Fibroblast of lung (primary cell): ENCODE results near the gene TARS3. TPM values are rescaled to one million over a fixed set of nuclear protein-coding genes. Genes with fewer than 3 reads are reported as not detected.

Experiments used
- DNase-seq, 2 donors: peaks; one replicate each; pipeline versions ENCODE4 v3.0.0 to v3.0.0-alpha.2; 2010; ENCODE audit warnings: low read depth in 2 of 2
- H2AFZ ChIP-seq: 2 replicates; pipeline ENCODE4 v1.5.1; 2012; ENCODE audit warnings: low read length, control low read depth, inconsistent platforms
- H3K27ac ChIP-seq: 2 replicates; pipeline ENCODE4 v1.5.1; 2011; ENCODE audit warnings: low read length, control low read depth; ENCODE audit not compliant: insufficient read depth
- H3K27me3 ChIP-seq: 2 replicates; pipeline ENCODE4 v1.5.1; 2011; ENCODE audit warnings: mild to moderate bottlenecking, low read length; ENCODE audit not compliant: control insufficient read depth, insufficient read depth
- H3K36me3 ChIP-seq: 2 replicates; pipeline ENCODE4 v1.5.1; 2011; ENCODE audit warnings: low read length; ENCODE audit not compliant: control insufficient read depth, insufficient read depth
- H3K4me1 ChIP-seq: 2 replicates; pipeline ENCODE4 v1.5.1; 2011; ENCODE audit warnings: low read length; ENCODE audit not compliant: control insufficient read depth, insufficient read depth; ENCODE audit errors: extremely low read depth
- H3K4me2 ChIP-seq: 2 replicates; pipeline ENCODE4 v1.5.1; 2011; ENCODE audit warnings: low read length, control low read depth; ENCODE audit not compliant: insufficient read depth; ENCODE audit errors: extremely low read depth
- H3K4me3 ChIP-seq, 4 experiments: fragments of 200-600 bp in 1 of 4; sonication (generic) in 1 of 4; replicated peaks in 1 of 4; 2 replicates each; pipeline ENCODE4 v1.5.1; 2011 to 2016; ENCODE audit warnings: low read length in 4 of 4, low read depth in 3 of 4, mild to moderate bottlenecking in 3 of 4, control low read depth in 2 of 4, inconsistent platforms in 1 of 4, mixed read lengths in 1 of 4; ENCODE audit not compliant: insufficient read depth in 1 of 4; ENCODE audit errors: control extremely low read depth in 1 of 4
- H3K79me2 ChIP-seq: 2 replicates; pipeline ENCODE4 v1.5.1; 2012; ENCODE audit warnings: mild to moderate bottlenecking, low read length, inconsistent platforms; ENCODE audit not compliant: control insufficient read depth, insufficient read depth
- H3K9ac ChIP-seq: 2 replicates; pipeline ENCODE4 v1.5.1; 2011; ENCODE audit warnings: mild to moderate bottlenecking, low read length, control low read depth; ENCODE audit not compliant: insufficient read depth
- H3K9me3 ChIP-seq: 2 replicates; pipeline ENCODE4 v1.5.1; 2012; ENCODE audit warnings: low read depth, low read length; ENCODE audit not compliant: control insufficient read depth, insufficient read depth
- H4K20me1 ChIP-seq: 2 replicates; pipeline ENCODE4 v1.5.1; 2011; ENCODE audit warnings: low read length; ENCODE audit not compliant: control insufficient read depth, insufficient read depth; ENCODE audit errors: extremely low read depth
- CTCF ChIP-seq, 2 donors: IDR thresholded peaks in 1 of 2; conservative IDR thresholded peaks in 1 of 2; 1 replicate in 1 of 2; 2 replicates in 1 of 2; pipeline ENCODE4 v1.5.1; 2011 to 2012; ENCODE audit warnings: low read length in 2 of 2, control low read depth in 1 of 2, inconsistent platforms in 1 of 2, low read depth in 1 of 2, mild to moderate bottlenecking in 1 of 2
- EZH2 ChIP-seq: IDR thresholded peaks from 2 replicates; pipeline ENCODE4 v1.5.1; 2012; ENCODE audit warnings: low read length, control low read depth, mild to moderate bottlenecking; ENCODE audit errors: missing control alignments
- polyA plus RNA-seq, 2 donors: library from polyadenylated mRNA; depleted of rRNA in 1 of 2; stranded (reverse) in 1 of 2; unstranded in 1 of 2; fragments of >200 nt; gene quantifications; 2 replicates each; pipeline ENCODE4 v1.2.1, GENCODE V29; 2011 to 2012; ENCODE audit warnings: missing spikeins in 1 of 2
- total RNA-seq: library from RNA; depleted of rRNA; stranded (reverse); fragments of >200 nt; gene quantifications from 2 replicates; pipeline ENCODE4 v1.2.1, GENCODE V29; 2014

The TARS3 gene
- total and polyA plus RNA-seq, 2 donors (not counting 1 experiment from before 2014, with no cell fraction given): 4.3 to 23.3 TPM

GRCh38 chr15:101637919-101638318 lies 86.4 kb downstream of the TARS3 start:
- no peak for DNase-seq
- H3K9ac ChIP-seq: no peak overlapping the region
- H3K4me3 ChIP-seq: no peak overlapping the region
- no peaks in the 10 kb centered on the region for H3K9me3 ChIP-seq
- H3K4me1 ChIP-seq: peaks cover 2% of the 10 kb centered on the region
- H3K79me2 ChIP-seq: no peaks in the 10 kb centered on the region
- no peak overlapping the region for H3K27ac ChIP-seq
- no peak overlapping the region for H2AFZ ChIP-seq
- H4K20me1 ChIP-seq: no peaks in the 10 kb centered on the region
- H3K36me3 ChIP-seq: peaks cover 5% of the 10 kb centered on the region
- no peak overlapping the region for H3K4me2 ChIP-seq
- TF ChIP-seq CTCF (conservative IDR thresholded peaks at IDR 0.05 in 1 of 2, IDR thresholded peaks at IDR 0.05 in 1 of 2; ENCODE audit: low read depth in 1 of 2, low read length in 2 of 2) (no peak), EZH2 (no peak)
- H3K27me3 ChIP-seq: no peaks in the 10 kb centered on the region

GRCh38 chr15:101637516-101637915 lies 86.8 kb downstream of the TARS3 start:
- peak in 1 of 2 donors; percentile 58 for DNase-seq

GRCh38 chr15:101637038-101637437 lies 87.2 kb downstream of the TARS3 start:
- H3K4me1 ChIP-seq: peaks cover 2% of the 10 kb centered on the region
- no peak overlapping the region for H3K27ac ChIP-seq
- no peak overlapping the region for H3K9ac ChIP-seq
- no peaks in the 10 kb centered on the region for H4K20me1 ChIP-seq
- no peak overlapping the region for H3K4me3 ChIP-seq
- H3K36me3 ChIP-seq: peaks cover 5% of the 10 kb centered on the region
- no peaks in the 10 kb centered on the region for H3K27me3 ChIP-seq
- H3K9me3 ChIP-seq: no peaks in the 10 kb centered on the region
- H3K4me2 ChIP-seq: no peak overlapping the region
- TF ChIP-seq EZH2 (no peak), CTCF (conservative IDR thresholded peaks at IDR 0.05 in 1 of 2, IDR thresholded peaks at IDR 0.05 in 1 of 2; ENCODE audit: low read depth in 1 of 2, low read length in 2 of 2) (no peak)
- no peak for DNase-seq
- H2AFZ ChIP-seq: no peak overlapping the region
- no peaks in the 10 kb centered on the region for H3K79me2 ChIP-seq

More at GRCh38 chr15:101637516-101637915, 86.8 kb downstream of the TARS3 start:
- Histone ChIP-seq H4K20me1 (no peaks in the 10 kb centered on the region), H3K4me3 (no peak overlapping the region), H3K36me3 (peaks cover 5% of the 10 kb centered on the region), H3K4me2 (no peak overlapping the region), H3K27me3 (no peaks in the 10 kb centered on the region), H3K9me3 (no peaks in the 10 kb centered on the region), H3K27ac (no peak overlapping the region), H2AFZ (no peak overlapping the region), H3K79me2 (no peaks in the 10 kb centered on the region), H3K9ac (no peak overlapping the region), H3K4me1 (peaks cover 2% of the 10 kb centered on the region)
- TF ChIP-seq EZH2 (no peak), CTCF (conservative IDR thresholded peaks at IDR 0.05 in 1 of 2, IDR thresholded peaks at IDR 0.05 in 1 of 2; ENCODE audit: low read depth in 1 of 2, low read length in 2 of 2) (no peak)
